ENCODE results near the gene RPL22L1.

DNA sequence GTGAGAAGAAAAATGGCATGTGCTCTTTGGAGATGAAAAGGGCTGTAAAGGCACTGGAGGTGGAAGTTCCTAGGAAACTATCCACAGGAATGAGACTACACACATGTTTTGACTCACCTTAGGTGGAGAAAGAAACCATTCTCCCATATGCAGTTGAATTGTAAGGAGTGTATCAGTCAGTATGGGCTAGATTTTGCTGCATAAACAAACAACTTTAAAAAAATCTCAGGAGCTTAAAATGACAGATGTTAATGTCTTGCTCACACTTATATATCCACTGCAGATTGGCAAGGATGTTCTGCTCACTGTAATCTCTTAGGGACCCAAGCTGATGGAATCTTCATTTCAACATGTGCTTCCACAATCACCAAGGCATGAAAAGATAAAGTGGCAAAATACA lies 25.6 kb downstream of the RPL22L1 start:
- TF ChIP-seq, protein P1, sequence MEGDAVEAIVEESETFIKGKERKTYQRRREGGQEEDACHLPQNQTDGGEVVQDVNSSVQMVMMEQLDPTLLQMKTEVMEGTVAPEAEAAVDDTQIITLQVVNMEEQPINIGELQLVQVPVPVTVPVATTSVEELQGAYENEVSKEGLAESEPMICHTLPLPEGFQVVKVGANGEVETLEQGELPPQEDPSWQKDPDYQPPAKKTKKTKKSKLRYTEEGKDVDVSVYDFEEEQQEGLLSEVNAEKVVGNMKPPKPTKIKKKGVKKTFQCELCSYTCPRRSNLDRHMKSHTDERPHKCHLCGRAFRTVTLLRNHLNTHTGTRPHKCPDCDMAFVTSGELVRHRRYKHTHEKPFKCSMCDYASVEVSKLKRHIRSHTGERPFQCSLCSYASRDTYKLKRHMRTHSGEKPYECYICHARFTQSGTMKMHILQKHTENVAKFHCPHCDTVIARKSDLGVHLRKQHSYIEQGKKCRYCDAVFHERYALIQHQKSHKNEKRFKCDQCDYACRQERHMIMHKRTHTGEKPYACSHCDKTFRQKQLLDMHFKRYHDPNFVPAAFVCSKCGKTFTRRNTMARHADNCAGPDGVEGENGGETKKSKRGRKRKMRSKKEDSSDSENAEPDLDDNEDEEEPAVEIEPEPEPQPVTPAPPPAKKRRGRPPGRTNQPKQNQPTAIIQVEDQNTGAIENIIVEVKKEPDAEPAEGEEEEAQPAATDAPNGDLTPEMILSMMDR (IDR thresholded peaks at IDR 0.05) = no peak
- TF ChIP-seq POLR2A (IDR thresholded peaks at IDR 0.05) = no peak
- no peak for TF ChIP-seq EP300 (IDR thresholded peaks at IDR 0.05)

Measured in sigmoid colon (tissue), 4 donors.